Brain pericyte (primary cell): ENCODE data around the gene BTBD9.
"Not testable (repeated sequence)": the region's sequence is repeated elsewhere in the genome, so short reads cannot be mapped to it uniquely, and the experiment has no call there.

Source experiments
- DNase-seq: peaks from one replicate; pipeline ENCODE4 v3.0.0-alpha.2; 2012; ENCODE audit warnings: low read depth, low spot score

Gene BTBD9

GRCh38 chr6:38649744-38650143, 10.0 kb upstream of the BTBD9 start:
- no peak for DNase-seq

- DNase-seq = no peak
Measured at GRCh38 chr6:38648629-38649028, 8.9 kb upstream of the BTBD9 start.

GRCh38 chr6:38646166-38646878, 6.6 kb upstream of the BTBD9 start:
- DNase-seq = no peak

- no peak for DNase-seq
Measured at GRCh38 chr6:38644951-38645350, 5.2 kb upstream of the BTBD9 start.

GRCh38 chr6:38640216-38640909, 634 bp upstream of the BTBD9 start:
- DNase-seq = no peak

- DNase-seq = no peak
Measured at GRCh38 chr6:38638941-38639497, 710 bp downstream of the BTBD9 start.

- DNase-seq = no peak
Measured at GRCh38 chr6:38637756-38638155, 2.0 kb downstream of the BTBD9 start.

- no peak for DNase-seq
Measured at GRCh38 chr6:38636027-38636426, 3.7 kb downstream of the BTBD9 start.

GRCh38 chr6:38634518-38634917, 5.2 kb downstream of the BTBD9 start:
- DNase-seq = no peak

- no peak for DNase-seq
Measured at GRCh38 chr6:38632490-38632889, 7.2 kb downstream of the BTBD9 start.

- no peak for DNase-seq
Measured at GRCh38 chr6:38631186-38631783, 8.4 kb downstream of the BTBD9 start.

GRCh38 chr6:38625217-38625616, 14.5 kb downstream of the BTBD9 start:
- no peak for DNase-seq

- not testable (repeated sequence) for DNase-seq
Measured at GRCh38 chr6:38619342-38619741, 20.4 kb downstream of the BTBD9 start.

- not testable (repeated sequence) for DNase-seq
Measured at GRCh38 chr6:38618301-38618700, 21.4 kb downstream of the BTBD9 start.

- no peak for DNase-seq
Measured at GRCh38 chr6:38617856-38618255, 21.9 kb downstream of the BTBD9 start.

GRCh38 chr6:38612143-38612965, 27.4 kb downstream of the BTBD9 start:
- DNase-seq = no peak

GRCh38 chr6:38610050-38610625, 29.6 kb downstream of the BTBD9 start:
- no peak for DNase-seq

- DNase-seq = no peak
Measured at GRCh38 chr6:38604700-38605099, 35.0 kb downstream of the BTBD9 start.

- no peak for DNase-seq
Measured at GRCh38 chr6:38603966-38604365, 35.8 kb downstream of the BTBD9 start.

- no peak for DNase-seq
Measured at GRCh38 chr6:38603496-38603895, 36.2 kb downstream of the BTBD9 start.

- DNase-seq = no peak
Measured at GRCh38 chr6:38599966-38600550, 39.7 kb downstream of the BTBD9 start.
